Endothelial cell of umbilical vein (primary cell): ENCODE results near the gene SCN2B. TPM values are rescaled to one million over a fixed set of nuclear protein-coding genes. Genes with fewer than 3 reads are reported as not detected.

Experiments used
- BruUV-seq: library from RNA; stranded (reverse); fragments of 400-500 nt; replicated peaks from 2 replicates; lab custom pipeline; 2021; lab: Mats Ljungman, UMichigan
- CTCF ChIA-PET: fragments of 300-600, 350-600 bp; sonication (Branson Sonifier 250); formaldehyde crosslinking; loops from one replicate; lab custom pipeline; 2021; ENCODE audit warnings: antibody characterized with exemption, inconsistent platforms; lab: Charles Lee
- POLR2A ChIA-PET: fragments of 300-600, 350-600 bp; sonication (Branson Sonifier 250); formaldehyde crosslinking; loops from one replicate; lab custom pipeline; 2021; ENCODE audit warnings: antibody characterized with exemption, inconsistent platforms; lab: Charles Lee
- DNase-seq: peaks from one replicate; pipeline ENCODE4 v3.0.0-alpha.2; 2011; ENCODE audit warnings: low read depth, low spot score
- FAIRE-seq: peaks from 2 replicates; lab custom pipeline; 2011; peaks lifted over from hg19 to GRCh38; lab: Jason Lieb, UNC
- H2AFZ ChIP-seq: 2 replicates; pipeline ENCODE4 v1.6.0; 2012; ENCODE audit warnings: low read depth, low read length, control low read depth, inconsistent platforms
- H3K27ac ChIP-seq: 2 replicates; pipeline ENCODE4 v1.5.1; 2011; ENCODE audit warnings: low read depth, mild to moderate bottlenecking, control low read depth, low read length, moderate library complexity; ENCODE audit not compliant: insufficient read depth
- H3K27me3 ChIP-seq, 2 experiments: 2 replicates each; pipeline versions ENCODE4 v1.6.0 to v1.6.1; 2011; ENCODE audit warnings: low read length in 2 of 2, mixed read lengths in 1 of 2; ENCODE audit not compliant: control insufficient read depth in 2 of 2, insufficient read depth in 2 of 2
- H3K36me3 ChIP-seq, 2 experiments: 2 replicates in 1 of 2; 3 replicates in 1 of 2; pipeline ENCODE4 v1.5.1; 2011; ENCODE audit warnings: low read length in 2 of 2, mild to moderate bottlenecking in 1 of 2, moderate library complexity in 1 of 2; ENCODE audit not compliant: control insufficient read depth in 2 of 2, insufficient read depth in 2 of 2; ENCODE audit errors: extremely low read depth in 1 of 2
- H3K4me1 ChIP-seq: 3 replicates; pipeline ENCODE4 v1.5.1; 2011; ENCODE audit warnings: mild to moderate bottlenecking, low read length; ENCODE audit not compliant: control insufficient read depth, insufficient read depth; ENCODE audit errors: extremely low read depth
- H3K4me2 ChIP-seq: 2 replicates; pipeline ENCODE4 v1.6.1; 2011; ENCODE audit warnings: low read length, control low read depth, mixed read lengths; ENCODE audit not compliant: insufficient read depth
- H3K4me3 ChIP-seq, 3 experiments: fragments of 200-600 bp in 1 of 3; sonication (generic), shearing (Covaris generic) in 1 of 3; replicated peaks in 1 of 3; 2 replicates each; pipeline ENCODE4 v1.5.1; 2011 to 2016; ENCODE audit warnings: control low read depth in 3 of 3, low read length in 3 of 3, mild to moderate bottlenecking in 2 of 3, inconsistent platforms in 1 of 3, low read depth in 1 of 3, moderate library complexity in 1 of 3; ENCODE audit not compliant: insufficient read depth in 1 of 3
- H3K79me2 ChIP-seq: 2 replicates; pipeline ENCODE4 v1.6.0; 2012; ENCODE audit warnings: low read length, inconsistent platforms; ENCODE audit not compliant: control insufficient read depth, insufficient read depth
- H3K9ac ChIP-seq: replicated peaks from 2 replicates; pipeline ENCODE3; 2011; ENCODE audit warnings: low read length, control low read depth; ENCODE audit not compliant: insufficient read depth; ENCODE audit errors: extremely low read depth
- H3K9me1 ChIP-seq: replicated peaks from 3 replicates; pipeline ENCODE4 v1.6.0; 2011; ENCODE audit warnings: mild to moderate bottlenecking, low read length; ENCODE audit not compliant: control insufficient read depth, insufficient read depth; ENCODE audit errors: extremely low read depth
- H3K9me3 ChIP-seq: replicated peaks from 2 replicates; pipeline ENCODE4 v1.5.1; 2012; ENCODE audit warnings: low read length, inconsistent platforms; ENCODE audit not compliant: control insufficient read depth, insufficient read depth
- H4K20me1 ChIP-seq: replicated peaks from 2 replicates; pipeline ENCODE3; 2011; ENCODE audit warnings: mild to moderate bottlenecking, low read length; ENCODE audit not compliant: control insufficient read depth, insufficient read depth; ENCODE audit errors: extremely low read depth
- CTCF ChIP-seq, 2 donors: IDR thresholded peaks; 1 replicate in 1 of 2; 2 replicates in 1 of 2; pipeline ENCODE4 v1.5.1; 2011; ENCODE audit warnings: low read length in 2 of 2, mild to moderate bottlenecking in 2 of 2, moderate library complexity in 2 of 2, control low read depth in 1 of 2, inconsistent platforms in 1 of 2, low read depth in 1 of 2; ENCODE audit not compliant: insufficient read depth in 1 of 2; ENCODE audit errors: extremely low read depth in 1 of 2
- EZH2 ChIP-seq: IDR thresholded peaks from 2 replicates; pipeline ENCODE4 v1.6.1; 2012; ENCODE audit warnings: borderline replicate concordance, low read depth, mild to moderate bottlenecking, moderate library complexity, low read length, inconsistent platforms; ENCODE audit not compliant: severe bottlenecking
- FOS ChIP-seq: IDR thresholded peaks from 2 replicates; pipeline ENCODE4 v1.6.1; 2011; ENCODE audit warnings: mild to moderate bottlenecking, low read length, moderate library complexity, borderline replicate concordance; ENCODE audit not compliant: insufficient read depth
- GATA2 ChIP-seq: IDR thresholded peaks from 2 replicates; pipeline ENCODE4 v1.7.0; 2011; ENCODE audit warnings: low read depth, mild to moderate bottlenecking, moderate library complexity, mixed read lengths, low read length; ENCODE audit not compliant: insufficient read length, insufficient read depth
- JUN ChIP-seq: IDR thresholded peaks from 2 replicates; pipeline ENCODE4 v1.6.1; 2011; ENCODE audit warnings: borderline replicate concordance, low read depth; ENCODE audit not compliant: insufficient read length, insufficient read depth
- MAX ChIP-seq: IDR thresholded peaks from 2 replicates; pipeline ENCODE4 v1.6.1; 2011; ENCODE audit not compliant: insufficient read depth, insufficient read length
- MYC ChIP-seq: IDR thresholded peaks from one replicate; pipeline ENCODE4 v1.6.1; 2011; ENCODE audit warnings: mild to moderate bottlenecking, low read depth, low read length
- POLR2A ChIP-seq: IDR thresholded peaks from 2 replicates; pipeline ENCODE4 v1.6.1; 2012; ENCODE audit warnings: low read depth, mild to moderate bottlenecking, control low read depth, low read length
- POLR2AphosphoS5 ChIP-seq: IDR thresholded peaks from 2 replicates; pipeline ENCODE4 v1.6.1; 2012; ENCODE audit warnings: low read depth, mild to moderate bottlenecking, control low read depth, low read length, moderate library complexity; ENCODE audit not compliant: insufficient read depth
- dilution Hi-C: fragments of 300-500 bp; cut with MboI; formaldehyde crosslinking; loops from one replicate; pipeline ENCODE4 v1.15.0; 2019; ENCODE audit warnings: low sequenced_read_pairs; ENCODE audit not compliant: extremely low pct_ligation_motif_present
- intact Hi-C: fragments of 100-400 bp; cut with micrococcal nuclease; formaldehyde crosslinking; loops from one replicate; pipeline ENCODE4 v1.10.0; 2022
- polyA plus RNA-seq, 4 experiments: library from polyadenylated mRNA; depleted of rRNA in 3 of 4; stranded (reverse) in 3 of 4; unstranded in 1 of 4; fragments of >200 nt; gene quantifications; 2 replicates each; pipeline versions ENCODE4 v1.2.1 to v1.2.3, GENCODE V29; 2011 to 2012; ENCODE audit warnings: missing spikeins in 1 of 4
- total RNA-seq: library from RNA; stranded (reverse); gene quantifications from 2 replicates; pipeline ENCODE4 v1.2.3, GENCODE V29; 2021

The SCN2B gene
- total and polyA plus RNA-seq, 2 donors (not counting 3 experiments of a cell fraction or from before 2014, with no cell fraction given) = not detected

- dilution Hi-C loops (no loop called here), intact Hi-C loops (no loop called here)
- Histone ChIP-seq H3K27me3 (peaks cover 3 to 6% of the 10 kb centered on the region in 2 experiments), H2AFZ (no peak overlapping the region), H3K9ac (no peak overlapping the region), H3K36me3 (no peaks in the 10 kb centered on the region), H3K27ac (no peak overlapping the region), H3K4me3 (no peak overlapping the region), H3K9me1 (no peaks in the 10 kb centered on the region), H3K79me2 (no peaks in the 10 kb centered on the region), H3K9me3 (no peaks in the 10 kb centered on the region), H4K20me1 (no peaks in the 10 kb centered on the region), H3K4me1 (no peaks in the 10 kb centered on the region), H3K4me2 (no peak overlapping the region)
- CTCF ChIA-PET = no interaction called here
- BruUV-seq = no TSS peak
- POLR2A ChIA-PET = no interaction called here
- DNase-seq (no peak), FAIRE-seq (no peak)
- TF ChIP-seq MYC (no peak), EZH2 (no peak), GATA2 (no peak), FOS (no peak), POLR2AphosphoS5 (no peak), POLR2A (no peak), JUN (no peak), MAX (no peak), CTCF (IDR thresholded peaks at IDR 0.05; ENCODE audit: extremely low read depth in 1 of 2, insufficient read depth in 1 of 2, low read depth in 1 of 2, low read length in 2 of 2) (no peak)
Observed at GRCh38 chr11:118129471-118130172, 46.8 kb downstream of the SCN2B start.
